ENCODE measurements around the gene ABCC1. TPM values are rescaled to one million over a fixed set of nuclear protein-coding genes. Genes with fewer than 3 reads are reported as not detected.

Gene ABCC1
- polyA plus RNA-seq, 1 donor from 2014 or later = 3.0 TPM

DNA sequence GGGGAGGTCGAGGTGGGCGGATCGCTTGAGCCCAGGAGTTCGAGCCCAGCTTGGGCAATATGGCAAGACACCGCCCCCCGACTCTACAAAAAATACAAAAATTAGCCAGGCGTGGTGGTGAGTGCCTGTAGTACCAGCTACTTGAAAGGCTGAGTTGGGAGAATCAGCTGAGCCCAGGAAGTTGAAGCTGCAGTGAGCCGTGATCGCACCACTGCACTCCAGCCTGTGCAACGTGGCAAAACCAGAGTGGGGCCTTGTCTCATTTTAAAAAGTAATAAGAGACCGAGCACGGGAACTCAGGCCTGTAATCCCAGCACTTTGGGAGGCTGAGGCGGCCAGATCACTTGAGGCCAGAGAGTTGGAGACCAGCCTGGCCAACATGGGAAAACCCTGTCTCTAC is 24.4 kb upstream of the ABCC1 start:
- Histone ChIP-seq H3K36me3 (ENCODE audit: insufficient read depth, low read length) (no peaks in the 10 kb centered on the region), H3K27me3 (ENCODE audit: insufficient read depth, low read depth, low read length) (no peaks in the 10 kb centered on the region), H3K9me2 (ENCODE audit: insufficient read depth, low read length) (no peaks in the 10 kb centered on the region), H2AFZ (ENCODE audit: low read depth, low read length) (no peak overlapping the region), H3F3A (ENCODE audit: insufficient read depth, low read length, poor library complexity, severe bottlenecking) (no peaks in the 10 kb centered on the region), H3K4me3 (ENCODE audit: low read length) (no peak overlapping the region), H3K9me3 (ENCODE audit: low read length) (no peaks in the 10 kb centered on the region), H3K4me2 (ENCODE audit: low read length) (no peak overlapping the region), H3K79me2 (replicated peaks; ENCODE audit: insufficient read depth, low read length) (no peaks in the 10 kb centered on the region), H3K9ac (ENCODE audit: low read length) (no peak overlapping the region), H3K27ac (ENCODE audit: low read length) (no peak overlapping the region), H4K20me1 (ENCODE audit: insufficient read depth) (no peaks in the 10 kb centered on the region)
- TF ChIP-seq SMC3 (conservative IDR thresholded peaks at IDR 0.05; ENCODE audit: poor library complexity) (no peak), RAD21 (conservative IDR thresholded peaks at IDR 0.05) (no peak)

DNA sequence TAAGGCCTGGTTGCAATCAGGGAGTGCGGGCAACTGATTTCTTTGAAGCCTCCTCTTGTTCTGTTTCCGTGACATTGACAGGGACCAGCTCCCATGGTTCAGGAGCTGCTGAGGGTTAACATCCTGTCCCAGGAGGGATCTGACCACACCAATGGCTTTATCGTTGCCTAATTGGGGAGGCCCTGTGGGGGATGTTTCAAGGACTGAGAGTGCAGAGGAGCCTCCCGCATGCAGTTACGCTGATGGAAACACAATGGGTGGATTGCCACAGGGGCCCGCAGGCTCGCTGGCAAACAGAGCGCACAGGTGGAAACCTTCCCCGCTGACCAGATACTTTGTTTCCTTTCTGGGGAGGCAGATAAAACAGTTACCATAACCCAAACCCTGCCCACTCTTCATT is 23.8 kb upstream of the ABCC1 start:
- H3F3A ChIP-seq (ENCODE audit: insufficient read depth, low read length, poor library complexity, severe bottlenecking) = no peaks in the 10 kb centered on the region
- H4K20me1 ChIP-seq (ENCODE audit: insufficient read depth) = no peaks in the 10 kb centered on the region
- no peaks in the 10 kb centered on the region for H3K79me2 ChIP-seq (replicated peaks; ENCODE audit: insufficient read depth, low read length)
- no peaks in the 10 kb centered on the region for H3K9me2 ChIP-seq (ENCODE audit: insufficient read depth, low read length)
- H2AFZ ChIP-seq (ENCODE audit: low read depth, low read length) = no peak overlapping the region
- H3K9ac ChIP-seq (ENCODE audit: low read length) = no peak overlapping the region
- H3K4me2 ChIP-seq (ENCODE audit: low read length) = no peak overlapping the region
- H3K27ac ChIP-seq (ENCODE audit: low read length) = no peak overlapping the region
- H3K36me3 ChIP-seq (ENCODE audit: insufficient read depth, low read length) = no peaks in the 10 kb centered on the region
- no peak for TF ChIP-seq MXI1 (conservative IDR thresholded peaks at IDR 0.05; ENCODE audit: poor library complexity, severe bottlenecking)
- TF ChIP-seq, protein P1, sequence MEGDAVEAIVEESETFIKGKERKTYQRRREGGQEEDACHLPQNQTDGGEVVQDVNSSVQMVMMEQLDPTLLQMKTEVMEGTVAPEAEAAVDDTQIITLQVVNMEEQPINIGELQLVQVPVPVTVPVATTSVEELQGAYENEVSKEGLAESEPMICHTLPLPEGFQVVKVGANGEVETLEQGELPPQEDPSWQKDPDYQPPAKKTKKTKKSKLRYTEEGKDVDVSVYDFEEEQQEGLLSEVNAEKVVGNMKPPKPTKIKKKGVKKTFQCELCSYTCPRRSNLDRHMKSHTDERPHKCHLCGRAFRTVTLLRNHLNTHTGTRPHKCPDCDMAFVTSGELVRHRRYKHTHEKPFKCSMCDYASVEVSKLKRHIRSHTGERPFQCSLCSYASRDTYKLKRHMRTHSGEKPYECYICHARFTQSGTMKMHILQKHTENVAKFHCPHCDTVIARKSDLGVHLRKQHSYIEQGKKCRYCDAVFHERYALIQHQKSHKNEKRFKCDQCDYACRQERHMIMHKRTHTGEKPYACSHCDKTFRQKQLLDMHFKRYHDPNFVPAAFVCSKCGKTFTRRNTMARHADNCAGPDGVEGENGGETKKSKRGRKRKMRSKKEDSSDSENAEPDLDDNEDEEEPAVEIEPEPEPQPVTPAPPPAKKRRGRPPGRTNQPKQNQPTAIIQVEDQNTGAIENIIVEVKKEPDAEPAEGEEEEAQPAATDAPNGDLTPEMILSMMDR (IDR thresholded peaks at IDR 0.05; ENCODE audit: poor library complexity, severe bottlenecking) = no peak
- no peak for TF ChIP-seq EP300 (conservative IDR thresholded peaks at IDR 0.05; ENCODE audit: poor library complexity, severe bottlenecking)
- H3K9me3 ChIP-seq (ENCODE audit: low read length) = no peaks in the 10 kb centered on the region
- H3K4me3 ChIP-seq (ENCODE audit: low read length) = no peak overlapping the region
- H3K27me3 ChIP-seq (ENCODE audit: insufficient read depth, low read depth, low read length) = no peaks in the 10 kb centered on the region

DNA sequence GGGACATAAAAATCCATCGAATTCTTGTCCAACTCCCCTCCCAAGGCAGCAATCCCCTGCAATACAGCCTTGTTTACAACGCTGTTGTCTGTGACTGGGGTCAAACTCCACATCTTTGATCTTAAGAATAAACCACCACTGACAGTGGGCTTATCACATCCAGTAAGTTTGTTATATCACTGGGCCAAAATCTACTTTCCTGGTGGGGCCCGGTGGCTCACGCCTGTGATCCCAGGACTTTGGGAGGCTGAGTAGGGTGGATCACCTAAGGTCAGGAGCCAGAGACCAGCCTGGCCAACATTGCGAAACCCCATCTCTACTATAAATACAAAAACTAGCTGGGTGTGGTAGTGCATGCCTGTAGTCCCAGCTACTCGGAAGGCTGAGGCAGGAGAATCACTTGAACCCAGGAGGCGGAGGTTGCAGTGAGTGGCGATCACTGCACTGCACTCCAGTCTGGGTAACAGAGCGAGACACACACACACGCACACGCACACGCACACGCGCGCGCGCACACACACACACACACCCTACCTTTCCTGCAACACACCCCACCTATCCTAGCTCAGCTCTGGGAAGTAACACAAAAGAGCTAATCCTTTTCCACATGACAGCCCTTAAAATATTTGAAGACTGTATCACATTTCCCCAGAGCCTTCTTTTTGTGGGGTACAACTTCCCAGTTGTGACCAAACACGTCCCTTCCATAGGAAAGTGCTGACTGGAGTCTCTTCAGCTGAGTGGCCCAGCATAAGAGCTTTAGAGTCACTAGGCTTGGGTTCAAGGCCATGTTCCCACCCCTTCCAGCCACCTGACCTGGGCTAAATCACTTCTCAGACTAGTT is 20.9 kb upstream of the ABCC1 start:
- Histone ChIP-seq H3K9ac (ENCODE audit: low read length) (no peak overlapping the region), H3K27ac (ENCODE audit: low read length) (no peak overlapping the region), H3K9me2 (ENCODE audit: insufficient read depth, low read length) (no peaks in the 10 kb centered on the region), H3K4me3 (ENCODE audit: low read length) (no peak overlapping the region), H3K4me2 (ENCODE audit: low read length) (no peak overlapping the region), H3K79me2 (replicated peaks; ENCODE audit: insufficient read depth, low read length) (no peaks in the 10 kb centered on the region), H3F3A (ENCODE audit: insufficient read depth, low read length, poor library complexity, severe bottlenecking) (no peaks in the 10 kb centered on the region), H4K20me1 (ENCODE audit: insufficient read depth) (no peaks in the 10 kb centered on the region), H2AFZ (ENCODE audit: low read depth, low read length) (no peak overlapping the region), H3K27me3 (ENCODE audit: insufficient read depth, low read depth, low read length) (no peaks in the 10 kb centered on the region), H3K9me3 (ENCODE audit: low read length) (no peaks in the 10 kb centered on the region), H3K36me3 (ENCODE audit: insufficient read depth, low read length) (no peaks in the 10 kb centered on the region)
- no peak for TF ChIP-seq RAD21 (conservative IDR thresholded peaks at IDR 0.05)
- no peak for TF ChIP-seq EP300 (conservative IDR thresholded peaks at IDR 0.05; ENCODE audit: poor library complexity, severe bottlenecking)
- no peak for TF ChIP-seq SMC3 (conservative IDR thresholded peaks at IDR 0.05; ENCODE audit: poor library complexity)
- TF ChIP-seq, protein P1 (IDR thresholded peaks at IDR 0.05; ENCODE audit: poor library complexity, severe bottlenecking) = no peak
- TF ChIP-seq TAF1 (IDR thresholded peaks at IDR 0.05; ENCODE audit: low read depth) = no peak
- TF ChIP-seq EZH2 (IDR thresholded peaks at IDR 0.05; ENCODE audit: borderline replicate concordance, insufficient read depth, low read length, poor library complexity, severe bottlenecking) = no peak
